Endodermal cell (in vitro differentiated cells): Measurements from ENCODE around the gene SVIL. TPM values are rescaled to one million over a fixed set of nuclear protein-coding genes. Genes with fewer than 3 reads are reported as not detected.

Experiments
- DNase-seq: peaks from one replicate; pipeline ENCODE4 v3.0.0-alpha.2; 2017
- H3K27ac ChIP-seq: 2 replicates; pipeline ENCODE4 v1.5.1; 2013; ENCODE audit warnings: mild to moderate bottlenecking, low read depth, low read length, moderate library complexity
- H3K27me3 ChIP-seq: 2 replicates; pipeline ENCODE4 v1.6.1; 2013; ENCODE audit warnings: mild to moderate bottlenecking, low read length, moderate library complexity; ENCODE audit not compliant: insufficient read depth, control insufficient read depth, poor library complexity, severe bottlenecking
- H3K36me3 ChIP-seq: 2 replicates; pipeline ENCODE4 v1.7.0; 2013; ENCODE audit warnings: mild to moderate bottlenecking, low read length, moderate library complexity; ENCODE audit not compliant: control insufficient read depth, insufficient read depth
- H3K4me1 ChIP-seq: one replicate; pipeline ENCODE4 v1.7.0; 2013; ENCODE audit warnings: low read length; ENCODE audit not compliant: control insufficient read depth, insufficient read depth
- H3K4me3 ChIP-seq: 2 replicates; pipeline ENCODE4 v1.5.1; 2013; ENCODE audit warnings: mild to moderate bottlenecking, low read length, moderate library complexity
- H3K9ac ChIP-seq: 2 replicates; pipeline ENCODE4 v1.6.1; 2013; ENCODE audit warnings: mild to moderate bottlenecking, low read length, moderate library complexity; ENCODE audit not compliant: poor library complexity, severe bottlenecking; ENCODE audit errors: extremely low read depth
- H3K9me3 ChIP-seq: 2 replicates; pipeline ENCODE4 v1.6.1; 2013; ENCODE audit warnings: mild to moderate bottlenecking, low read length, moderate library complexity; ENCODE audit not compliant: control insufficient read depth
- H3K27ac Mint-ChIP-seq: 2 replicates; pipeline ENCODE4 v1.8.0; 2020; ENCODE audit warnings: mixed read lengths
- H3K27me3 Mint-ChIP-seq: 2 replicates; pipeline ENCODE4 v1.8.0; 2021; ENCODE audit warnings: mild to moderate bottlenecking, mixed read lengths; ENCODE audit not compliant: insufficient read depth
- H3K36me3 Mint-ChIP-seq: 2 replicates; pipeline ENCODE4 v1.8.0; 2020; ENCODE audit warnings: low read depth, mixed read lengths
- H3K4me1 Mint-ChIP-seq: 2 replicates; pipeline ENCODE4 v1.8.0; 2020; ENCODE audit warnings: mixed read lengths
- H3K4me3 Mint-ChIP-seq: 2 replicates; pipeline ENCODE4 v1.8.0; 2020; ENCODE audit warnings: mild to moderate bottlenecking, moderate library complexity, mixed read lengths
- H3K9me3 Mint-ChIP-seq: 2 replicates; pipeline ENCODE4 v1.8.0; 2020; ENCODE audit warnings: mild to moderate bottlenecking, mixed read lengths
- CTCF ChIP-seq: fragments of 200-600 bp; sonication (generic); conservative IDR thresholded peaks from 2 replicates; pipeline ENCODE4 v1.5.0; 2021; ENCODE audit warnings: antibody characterized with exemption, mild to moderate bottlenecking
- WGBS, 2 experiments: methylation state at CpG; one replicate each; pipeline versions ENCODE4 v1.1.5 to v1.1.7; 2013; ENCODE audit warnings: missing lambda C conversion rate in 2 of 2, mixed read lengths in 1 of 2; ENCODE audit not compliant: insufficient coverage in 1 of 2, insufficient read length in 1 of 2; 5-methylcytosine and 5-hydroxymethylcytosine counted together
- microRNA-seq: library from miRNA; unstranded; fragments of <30 nt; microRNA quantifications from one replicate; pipeline ENCODE4 v1.2.0, GENCODE V29; 2020; ENCODE audit warnings: borderline microRNAs expressed
- total RNA-seq, 2 donors: library from RNA; stranded (reverse); fragmentation: NEBNext Ultra II Directional in 1 of 2; extraction: Animal tissue kit (Norgen Biotek cat#: 25700) in 1 of 2; gene quantifications; 2 replicates in 1 of 2; 3 replicates in 1 of 2; pipeline ENCODE4 v1.2.1, GENCODE V29; 2021

SVIL gene
- total RNA-seq, 2 donors from 2014 or later = 25.2 to 32.9 TPM

GRCh38 chr10:29411666-29412315 is 223.0 kb downstream of the SVIL start:
- Histone ChIP-seq H3K9me3 (peaks cover 25% of the 10 kb centered on the region), H3K4me3 (no peak overlapping the region), H3K27me3 (no peaks in the 10 kb centered on the region), H3K36me3 (no peaks in the 10 kb centered on the region), H3K9ac (no peak overlapping the region), H3K4me1 (no peaks in the 10 kb centered on the region), H3K27ac (no peak overlapping the region)
- 90 to 91% methylated on average over 2 to 10 of the region's 10 CpGs for WGBS, 2 experiments
- Mint-ChIP-seq H3K4me1 (no peaks in the 10 kb centered on the region), H3K27me3 (peaks cover 2% of the 10 kb centered on the region), H3K27ac (no peak overlapping the region), H3K36me3 (peaks cover 5% of the 10 kb centered on the region), H3K4me3 (no peak overlapping the region), H3K9me3 (peaks cover 33% of the 10 kb centered on the region)
- no peak for TF ChIP-seq CTCF
- DNase-seq = no peak

GRCh38 chr10:29409241-29410054 is 225.3 kb downstream of the SVIL start:
- no peaks in the 10 kb centered on the region for H3K36me3 ChIP-seq
- Mint-ChIP-seq H3K27me3 (peaks cover 2% of the 10 kb centered on the region), H3K36me3 (peaks cover 5% of the 10 kb centered on the region), H3K4me1 (no peaks in the 10 kb centered on the region), H3K9me3 (peaks cover 49% of the 10 kb centered on the region), H3K4me3 (no peak overlapping the region), H3K27ac (no peak overlapping the region)
- H3K27ac ChIP-seq = no peak overlapping the region
- TF ChIP-seq CTCF = no peak
- peaks cover 38% of the 10 kb centered on the region for H3K9me3 ChIP-seq
- H3K9ac ChIP-seq = peak overlapping the region; percentile 55
- no peaks in the 10 kb centered on the region for H3K4me1 ChIP-seq
- no peaks in the 10 kb centered on the region for H3K27me3 ChIP-seq
- WGBS, 2 experiments = 24 to 53% methylated on average over 27 to 69 of the region's 69 CpGs
- H3K4me3 ChIP-seq = peak overlapping the region; percentile 88
- DNase-seq = no peak

GRCh38 chr10:29408847-29409240 is 225.9 kb downstream of the SVIL start:
- H3K36me3 Mint-ChIP-seq = peaks cover 5% of the 10 kb centered on the region
- DNase-seq = no peak
- no peak for TF ChIP-seq CTCF
- no peaks in the 10 kb centered on the region for H3K36me3 ChIP-seq
- no peaks in the 10 kb centered on the region for H3K27me3 ChIP-seq
- no peak overlapping the region for H3K9ac ChIP-seq
- H3K27me3 Mint-ChIP-seq = peaks cover 2% of the 10 kb centered on the region
- WGBS, 2 experiments = 83 to 89% methylated on average over 2 of the region's 2 CpGs
- H3K4me1 Mint-ChIP-seq = no peaks in the 10 kb centered on the region
- H3K9me3 ChIP-seq = peaks cover 38% of the 10 kb centered on the region
- peaks cover 55% of the 10 kb centered on the region for H3K9me3 Mint-ChIP-seq
- H3K4me1 ChIP-seq = no peaks in the 10 kb centered on the region
- H3K27ac Mint-ChIP-seq = no peak overlapping the region
- H3K4me3 ChIP-seq = peak overlapping the region; percentile 88
- H3K4me3 Mint-ChIP-seq = no peak overlapping the region
- H3K27ac ChIP-seq = no peak overlapping the region

Small RNA genes within 50 kb of the gene (microRNA-seq; reads per million reads assigned to microRNA genes)
- not detected for gene MIR604
- gene MIR938 = not detected
